Measurements from ENCODE around the gene CHSY1. TPM values are rescaled to one million over a fixed set of nuclear protein-coding genes. Genes with fewer than 3 reads are reported as not detected.

CHSY1 gene
- total and polyA plus RNA-seq, 2 of the 4 experiments (the other 2 are of a cell fraction): 40.9 to 53.2 TPM

GRCh38 chr15:101137312-101137940 is 114.4 kb downstream of the CHSY1 start:
- Histone ChIP-seq H3K4me1 (ENCODE audit: control insufficient read depth, insufficient read depth, low read length) (peaks cover 10% of the 10 kb centered on the region), H4K91ac (ENCODE audit: insufficient read depth, low read depth, low read length) (peak overlapping the region; percentile 37; the same call in 1 of the 2 replicates), H3K14ac (replicated peaks; ENCODE audit: low read depth, low read length) (no peak overlapping the region), H4K5ac (ENCODE audit: low read depth, low read length) (no peak overlapping the region), H3K56ac (ENCODE audit: extremely low read depth, insufficient read depth, low read length) (no peak overlapping the region), H2AFZ (replicated peaks; ENCODE audit: low read length, poor library complexity) (peak overlapping the region; percentile 68), H3K18ac (ENCODE audit: low read depth, low read length) (no peak overlapping the region), H3K9me1 (ENCODE audit: insufficient read depth, low read length) (no peaks in the 10 kb centered on the region; the same call in 1 of the 2 replicates), H3K4me2 (ENCODE audit: low read depth, low read length) (no peak overlapping the region), H3K9ac (ENCODE audit: low read depth, low read length) (no peak overlapping the region), H3K36me3 (ENCODE audit: control insufficient read depth, insufficient read depth, low read length) (no peaks in the 10 kb centered on the region), H2AK5ac (ENCODE audit: low read depth, low read length) (peak overlapping the region; percentile 20; the same call in 1 of the 2 replicates), H3K4ac (ENCODE audit: low read depth, low read length) (0 out of 2 replicates have a peak overlapping the region, but pooled peaks have one; percentile 9), H3K9me3 (ENCODE audit: control insufficient read depth, insufficient read depth, low read length) (no peaks in the 10 kb centered on the region), H4K8ac (ENCODE audit: low read depth in 2 of 2, low read length in 2 of 2) (no peak overlapping the region), H3K79me1 (ENCODE audit: low read depth in 1 of 2, low read length in 2 of 2) (no peaks in the 10 kb centered on the region; a peak in 1 of 4 replicates), H3K27ac (ENCODE audit: insufficient read depth, low read length) (no peak overlapping the region), H3K23ac (ENCODE audit: low read depth, low read length) (no peak overlapping the region), H3K27me3 (ENCODE audit: control insufficient read depth, insufficient read depth, low read length) (no peaks in the 10 kb centered on the region), H2BK120ac (ENCODE audit: low read depth, low read length) (no peak overlapping the region), H4K20me1 (ENCODE audit: insufficient read depth, low read length) (no peaks in the 10 kb centered on the region), H2AK9ac (replicated peaks; ENCODE audit: low read depth, low read length, poor library complexity) (no peak overlapping the region), H2BK20ac (ENCODE audit: low read depth, low read length) (peak overlapping the region; percentile 54; the same call in 1 of the 2 replicates), H2BK15ac (ENCODE audit: low read depth, low read length) (no peak overlapping the region), H2BK5ac (ENCODE audit: low read depth, low read length, poor library complexity, severe bottlenecking) (no peak overlapping the region), H3K4me3 (ENCODE audit: insufficient read depth, low read depth, low read length) (no peak overlapping the region)
- ATAC-seq (ENCODE audit: low read depth): no peak
- BruUV-seq (replicated peaks): no TSS peak
- intact Hi-C loops (cut with micrococcal nuclease): no loop called here
- ChIA-PET POLR2A (ENCODE audit: unreplicated experiment) (no interaction called here), CTCF (no interaction called here)
- WGBS, 2 experiments (ENCODE audit: extremely low coverage in 2 of 2, insufficient read length in 1 of 2): 90% methylated on average over 2 of the region's 16 CpGs; no CpG with 5 or more reads in 1 of the 2 experiments
- in situ Hi-C loops (cut with MboI; ENCODE audit: low sequenced_read_pairs): no loop called here
- dilution Hi-C loops (cut with HindIII; ENCODE audit: low sequenced_read_pairs, unreplicated experiment): no loop called here
- no peak for DNase-seq
- TF ChIP-seq MAFK (IDR thresholded peaks at IDR 0.05; ENCODE audit: low read depth, low read length) (no peak), FOS (IDR thresholded peaks at IDR 0.05; ENCODE audit: low read depth, low read length) (no peak), POLR2A (IDR thresholded peaks at IDR 0.05; ENCODE audit: low read depth, low read length) (no peak), NFE2L2 (IDR thresholded peaks at IDR 0.05; ENCODE audit: low read depth, low read length) (no peak), CTCF (conservative IDR thresholded peaks at IDR 0.05; ENCODE audit: low read depth, low read length) (no peak), RCOR1 (IDR thresholded peaks at IDR 0.05; ENCODE audit: insufficient replicate concordance, low read length) (no peak), BHLHE40 (IDR thresholded peaks at IDR 0.05; ENCODE audit: low read depth, low read length) (no peak), MXI1 (IDR thresholded peaks at IDR 0.05; ENCODE audit: borderline replicate concordance, low read depth, low read length) (no peak), RFX5 (IDR thresholded peaks at IDR 0.05; ENCODE audit: low read depth, low read length) (no peak), CEBPB (IDR thresholded peaks at IDR 0.05; ENCODE audit: low read depth, low read length) (no peak)
